T follicular helper cell (primary cell): ENCODE measurements around the gene RHEBL1.
A peak's percentile ranks its signal among the peaks of the same experiment; 100 is the strongest.
"Not testable (repeated sequence)": the region's sequence is repeated elsewhere in the genome, so short reads cannot be mapped to it uniquely, and the experiment has no call there.

ENCODE experiments used
- DNase-seq: peaks from one replicate; pipeline ENCODE4 v3.0.0-alpha.2; 2020; ENCODE audit warnings: low read depth

RHEBL1 gene

GRCh38 chr12:49089821-49090773 is 20.3 kb upstream of the RHEBL1 start:
- DNase-seq: no peak

- DNase-seq: no peak
Observed at GRCh38 chr12:49088932-49089330, 19.2 kb upstream of the RHEBL1 start.

GRCh38 chr12:49088150-49088931 is 18.6 kb upstream of the RHEBL1 start:
- peak; percentile 36 for DNase-seq

GRCh38 chr12:49086116-49086515 is 16.3 kb upstream of the RHEBL1 start:
- no peak for DNase-seq

GRCh38 chr12:49084438-49084837 is 14.7 kb upstream of the RHEBL1 start:
- DNase-seq: no peak

GRCh38 chr12:49079793-49080192 is 10.0 kb upstream of the RHEBL1 start:
- DNase-seq: no peak

- no peak for DNase-seq
Observed at GRCh38 chr12:49070971-49071370, 1.2 kb upstream of the RHEBL1 start.

GRCh38 chr12:49068879-49069506 is 786 bp downstream of the RHEBL1 start:
- no peak for DNase-seq

GRCh38 chr12:49066120-49066519 is 3.7 kb downstream of the RHEBL1 start:
- no peak for DNase-seq

GRCh38 chr12:49064767-49065152 is 5.0 kb downstream of the RHEBL1 start:
- no peak for DNase-seq

GRCh38 chr12:49061916-49062315 is 7.9 kb downstream of the RHEBL1 start:
- DNase-seq: not testable (repeated sequence)

GRCh38 chr12:49061157-49061650 is 8.6 kb downstream of the RHEBL1 start:
- no peak for DNase-seq

GRCh38 chr12:49060237-49061156 is 9.3 kb downstream of the RHEBL1 start, which contains the start of gene KMT2D:
KMT2D (minus strand) TSS chr12:49060794; CDS start chr12:49055324, 5,470 bp downstream.
- DNase-seq: peak; percentile 81

- DNase-seq: no peak
Observed at GRCh38 chr12:49059299-49060171, 10.2 kb downstream of the RHEBL1 start.

- DNase-seq: no peak
Observed at GRCh38 chr12:49059045-49059298, 10.8 kb downstream of the RHEBL1 start.

GRCh38 chr12:49058366-49059044 is 11.3 kb downstream of the RHEBL1 start:
- DNase-seq: no peak

- no peak for DNase-seq
Observed at GRCh38 chr12:49057888-49058287, 11.9 kb downstream of the RHEBL1 start.

- peak; percentile 37 for DNase-seq
Observed at GRCh38 chr12:49055978-49056754, 13.6 kb downstream of the RHEBL1 start.

- DNase-seq: no peak
Observed at GRCh38 chr12:49055092-49055491, 14.7 kb downstream of the RHEBL1 start.
